Measurements from ENCODE around the gene PVALEF.
"Not testable (repeated sequence)": the region's sequence is repeated elsewhere in the genome, so short reads cannot be mapped to it uniquely, and the experiment has no call there.

Gene PVALEF

GRCh38 chr17:81222906-81223761 is 57.8 kb downstream of the PVALEF start, which contains the start of gene CEP131:
TSS of gene CEP131 (minus strand) at chr17:81222965. CDS start at chr17:81220056, 2,909 bp downstream.
- DNase-seq, result peak; percentile 100

GRCh38 chr17:81223762-81224130 is 58.4 kb downstream of the PVALEF start:
- DNase-seq, result no peak

GRCh38 chr17:81227630-81228029 is 62.3 kb downstream of the PVALEF start:
- not testable (repeated sequence) for DNase-seq

GRCh38 chr17:81228420-81228819 is 63.1 kb downstream of the PVALEF start:
- DNase-seq, result no peak

- DNase-seq, result no peak
Observed at GRCh38 chr17:81228834-81229665, 63.7 kb downstream of the PVALEF start.

- no peak for DNase-seq
Observed at GRCh38 chr17:81229666-81229920, 64.3 kb downstream of the PVALEF start.

- no peak for DNase-seq
Observed at GRCh38 chr17:81230043-81230820, 64.9 kb downstream of the PVALEF start.

- no peak for DNase-seq
Observed at GRCh38 chr17:81231121-81231645, 65.9 kb downstream of the PVALEF start.

GRCh38 chr17:81231766-81232581 is 66.7 kb downstream of the PVALEF start:
- no peak for DNase-seq
